A673 (cell line): ENCODE measurements around the gene ATIC. TPM values are rescaled to one million over a fixed set of nuclear protein-coding genes. Genes with fewer than 3 reads are reported as not detected.

ENCODE experiments used
- BruUV-seq: library from RNA; stranded (reverse); fragments of 400-500 nt; replicated peaks from 2 replicates; lab custom pipeline; 2021; lab: Mats Ljungman, UMichigan
- CTCF ChIA-PET: fragments of 300-600 bp; sonication (Branson Sonifier 250); formaldehyde crosslinking; loops from one replicate; lab custom pipeline; 2022; ENCODE audit warnings: antibody characterized with exemption; lab: Charles Lee
- POLR2A ChIA-PET: fragments of 300-600 bp; sonication (Branson Sonifier 250); formaldehyde crosslinking; loops from one replicate; lab custom pipeline; 2022; ENCODE audit warnings: antibody characterized with exemption; ENCODE audit not compliant: low non-redundant PET; lab: Charles Lee
- DNase-seq: peaks from one replicate; pipeline ENCODE4 v3.0.0-alpha.2; 2015; ENCODE audit warnings: low spot score
- H3K27ac ChIP-seq: fragments of 200-600 bp; sonication (generic); 2 replicates; pipeline ENCODE4 v1.5.1; 2016; ENCODE audit warnings: mixed run types, low read depth, mild to moderate bottlenecking, mixed read lengths, antibody characterized with exemption, low read length; ENCODE audit not compliant: poor library complexity, severe bottlenecking
- H3K27me3 ChIP-seq: fragments of 200-600 bp; sonication (generic); replicated peaks from 2 replicates; pipeline ENCODE4 v1.6.1; 2017; ENCODE audit warnings: mixed run types, low read depth, mild to moderate bottlenecking, mixed read lengths, antibody characterized with exemption, low read length; ENCODE audit not compliant: insufficient read depth, poor library complexity
- H3K36me3 ChIP-seq: fragments of 200-600 bp; sonication (generic); 2 replicates; pipeline ENCODE4 v1.6.1; 2016; ENCODE audit warnings: mixed run types, mild to moderate bottlenecking, mixed read lengths, antibody characterized with exemption, low read length; ENCODE audit not compliant: insufficient read depth, poor library complexity, severe bottlenecking
- H3K4me1 ChIP-seq: fragments of 200-600 bp; sonication (generic); 2 replicates; pipeline ENCODE4 v1.6.1; 2017; ENCODE audit warnings: mixed run types, mild to moderate bottlenecking, mixed read lengths, antibody characterized with exemption, low read length; ENCODE audit not compliant: insufficient read depth, poor library complexity, severe bottlenecking
- H3K4me3 ChIP-seq: fragments of 200-600 bp; sonication (generic); 2 replicates; pipeline ENCODE4 v1.5.1; 2016; ENCODE audit warnings: low read depth, mixed run types, mild to moderate bottlenecking, mixed read lengths, low read length; ENCODE audit not compliant: poor library complexity, severe bottlenecking
- H3K9me3 ChIP-seq: fragments of 200-600 bp; sonication (generic); 2 replicates; pipeline ENCODE4 v1.6.1; 2016; ENCODE audit warnings: mixed run types, low read depth, mild to moderate bottlenecking, mixed read lengths, antibody characterized with exemption, low read length; ENCODE audit not compliant: poor library complexity, severe bottlenecking
- EZH2 ChIP-seq: fragments of 200-600 bp; sonication (generic); IDR thresholded peaks from 2 replicates; pipeline ENCODE4 v1.6.1; 2017; ENCODE audit warnings: borderline replicate concordance, low read depth, mild to moderate bottlenecking, mixed read lengths, antibody characterized with exemption, low read length; ENCODE audit not compliant: poor library complexity, severe bottlenecking
- intact Hi-C: fragments of 100-400 bp; cut with micrococcal nuclease; formaldehyde crosslinking; loops from one replicate; pipeline ENCODE4 v1.10.0; 2022; ENCODE audit not compliant: unreplicated experiment
- total RNA-seq: library from RNA; stranded (reverse); gene quantifications from 2 replicates; pipeline ENCODE4 v1.2.3, GENCODE V29; 2021
- TF ChIP-seq, protein P1 (sequence below): fragments of 300-800, 200-600 bp; sonication (generic); conservative IDR thresholded peaks from 2 replicates; pipeline ENCODE4 v1.5.1; 2017; ENCODE audit warnings: low read depth, mild to moderate bottlenecking, antibody characterized with exemption, low read length, moderate library complexity, mixed read lengths

The ATIC gene
- total RNA-seq, 1 experiment from 2014 or later: 328 TPM

DNA sequence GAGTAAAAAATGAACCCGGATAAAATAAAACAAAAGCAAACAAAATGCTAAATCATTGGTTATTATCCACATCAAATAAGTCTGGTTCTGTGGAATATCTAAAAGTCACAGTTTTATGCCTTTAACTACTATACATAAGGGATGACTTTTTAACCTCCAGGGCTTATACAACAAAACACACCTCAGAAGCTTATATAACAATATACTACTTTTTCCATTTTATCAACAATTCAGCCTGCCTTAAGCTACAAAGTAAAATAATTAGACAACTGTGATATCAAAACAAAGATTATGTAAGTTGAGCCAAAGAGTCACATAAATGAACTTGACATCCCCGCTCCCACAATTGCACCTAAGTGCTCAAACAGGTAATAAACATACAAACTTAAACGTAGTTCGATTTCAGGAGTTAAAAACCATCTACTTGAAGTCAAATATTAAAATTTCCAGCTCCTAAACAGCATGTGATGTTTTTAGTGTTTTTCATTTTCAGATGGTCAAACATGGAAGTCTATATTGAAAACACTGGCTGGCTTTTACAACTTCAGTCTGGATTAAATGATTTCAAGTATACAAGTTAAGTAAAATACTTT, 54.7 kb downstream of the ATIC start:
- BruUV-seq: TSS peak; percentile 0
- H3K4me3 ChIP-seq: no peak overlapping the region
- no peak overlapping the region for H3K27ac ChIP-seq
- ChIA-PET CTCF (no interaction called here), POLR2A (interaction anchor here (0.6 kb wide), 1 partner anchor 1480 kb away, joined by 3 read pairs; no protein-coding TSS in a partner anchor)
- TF ChIP-seq EZH2: no peak
- TF ChIP-seq, protein P1, sequence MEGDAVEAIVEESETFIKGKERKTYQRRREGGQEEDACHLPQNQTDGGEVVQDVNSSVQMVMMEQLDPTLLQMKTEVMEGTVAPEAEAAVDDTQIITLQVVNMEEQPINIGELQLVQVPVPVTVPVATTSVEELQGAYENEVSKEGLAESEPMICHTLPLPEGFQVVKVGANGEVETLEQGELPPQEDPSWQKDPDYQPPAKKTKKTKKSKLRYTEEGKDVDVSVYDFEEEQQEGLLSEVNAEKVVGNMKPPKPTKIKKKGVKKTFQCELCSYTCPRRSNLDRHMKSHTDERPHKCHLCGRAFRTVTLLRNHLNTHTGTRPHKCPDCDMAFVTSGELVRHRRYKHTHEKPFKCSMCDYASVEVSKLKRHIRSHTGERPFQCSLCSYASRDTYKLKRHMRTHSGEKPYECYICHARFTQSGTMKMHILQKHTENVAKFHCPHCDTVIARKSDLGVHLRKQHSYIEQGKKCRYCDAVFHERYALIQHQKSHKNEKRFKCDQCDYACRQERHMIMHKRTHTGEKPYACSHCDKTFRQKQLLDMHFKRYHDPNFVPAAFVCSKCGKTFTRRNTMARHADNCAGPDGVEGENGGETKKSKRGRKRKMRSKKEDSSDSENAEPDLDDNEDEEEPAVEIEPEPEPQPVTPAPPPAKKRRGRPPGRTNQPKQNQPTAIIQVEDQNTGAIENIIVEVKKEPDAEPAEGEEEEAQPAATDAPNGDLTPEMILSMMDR: no peak
- no peaks in the 10 kb centered on the region for H3K27me3 ChIP-seq
- DNase-seq: no peak
- H3K4me1 ChIP-seq: peaks cover 5% of the 10 kb centered on the region
- no peaks in the 10 kb centered on the region for H3K9me3 ChIP-seq
- H3K36me3 ChIP-seq: peaks cover 98% of the 10 kb centered on the region
- intact Hi-C loops: no loop called here

DNA sequence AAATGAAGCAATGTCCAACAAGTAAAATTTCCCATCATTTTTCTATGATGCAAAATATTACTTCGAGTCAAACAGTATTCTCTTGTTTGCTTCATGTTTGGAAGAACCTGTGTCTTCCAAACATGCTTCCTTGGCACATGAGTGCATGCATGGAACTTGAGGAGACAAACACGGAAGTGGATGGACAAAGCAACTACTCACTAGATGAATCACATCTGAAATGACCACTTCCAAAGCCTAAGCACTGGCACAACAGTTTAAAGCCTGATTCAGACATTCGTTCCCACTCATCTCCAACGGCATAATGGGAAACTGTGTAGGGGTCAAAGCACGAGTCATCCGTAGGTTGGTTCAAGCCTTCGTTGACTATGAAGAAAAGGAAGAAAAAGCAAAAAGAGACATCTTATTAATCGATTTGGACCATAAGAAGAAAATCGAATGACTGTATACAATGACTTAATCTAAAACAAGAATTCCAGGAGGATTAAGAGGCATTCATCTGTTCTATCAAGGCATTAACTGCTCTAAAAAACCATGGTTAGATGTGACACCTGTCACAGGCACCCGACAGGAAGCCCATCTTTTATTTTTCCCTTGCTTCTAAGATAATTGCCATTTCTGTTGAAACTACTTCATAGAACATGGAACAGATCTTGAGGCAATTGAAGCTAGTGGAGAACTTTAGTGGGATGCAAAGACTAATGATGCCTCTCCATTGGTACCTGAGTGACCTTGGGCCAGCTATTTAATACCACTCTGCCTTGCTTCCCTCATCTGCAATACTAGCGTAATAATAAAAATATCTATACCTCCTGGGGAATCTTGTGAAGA, 56.0 kb downstream of the ATIC start:
- TF ChIP-seq EZH2: no peak
- TF ChIP-seq, protein P1: no peak
- POLR2A ChIA-PET: interaction anchor here (1.0 kb wide), 1 partner anchor 22 kb away, joined by 5 read pairs; no protein-coding TSS in a partner anchor
- Histone ChIP-seq H3K9me3 (no peaks in the 10 kb centered on the region), H3K4me1 (peaks cover 5% of the 10 kb centered on the region), H3K27me3 (no peaks in the 10 kb centered on the region), H3K27ac (no peak overlapping the region), H3K36me3 (peaks cover 98% of the 10 kb centered on the region), H3K4me3 (no peak overlapping the region)
- no TSS peak for BruUV-seq
- CTCF ChIA-PET: no interaction called here
- intact Hi-C loops: no loop called here
- no peak for DNase-seq

DNA sequence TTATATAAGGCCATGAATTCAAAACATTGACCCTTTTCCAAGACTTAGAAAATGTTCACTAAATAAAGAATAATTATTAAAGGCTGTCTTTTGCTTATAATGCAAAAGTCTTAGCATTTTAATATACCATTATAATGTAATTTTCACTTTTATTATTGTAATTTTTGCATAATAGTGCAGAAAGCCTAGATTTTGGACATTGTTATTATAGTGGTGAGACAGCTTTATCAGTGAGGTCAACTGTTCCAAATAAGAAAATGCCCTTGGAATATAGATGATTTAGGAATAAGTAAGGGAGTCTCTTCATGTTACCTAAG, 56.6 kb downstream of the ATIC start:
- intact Hi-C loops: no loop called here
- Histone ChIP-seq H3K4me1 (peaks cover 5% of the 10 kb centered on the region), H3K4me3 (no peak overlapping the region), H3K27me3 (no peaks in the 10 kb centered on the region), H3K9me3 (no peaks in the 10 kb centered on the region), H3K27ac (no peak overlapping the region), H3K36me3 (peaks cover 98% of the 10 kb centered on the region)
- DNase-seq: no peak
- POLR2A ChIA-PET: interaction anchor here (1.0 kb wide), 1 partner anchor 23 kb away, joined by 5 read pairs; no protein-coding TSS in a partner anchor
- TF ChIP-seq EZH2: no peak
- TF ChIP-seq, protein P1: no peak
- CTCF ChIA-PET: no interaction called here
- BruUV-seq: no TSS peak
